ENCODE measurements around the gene DHRS13.

Gene DHRS13

DNA sequence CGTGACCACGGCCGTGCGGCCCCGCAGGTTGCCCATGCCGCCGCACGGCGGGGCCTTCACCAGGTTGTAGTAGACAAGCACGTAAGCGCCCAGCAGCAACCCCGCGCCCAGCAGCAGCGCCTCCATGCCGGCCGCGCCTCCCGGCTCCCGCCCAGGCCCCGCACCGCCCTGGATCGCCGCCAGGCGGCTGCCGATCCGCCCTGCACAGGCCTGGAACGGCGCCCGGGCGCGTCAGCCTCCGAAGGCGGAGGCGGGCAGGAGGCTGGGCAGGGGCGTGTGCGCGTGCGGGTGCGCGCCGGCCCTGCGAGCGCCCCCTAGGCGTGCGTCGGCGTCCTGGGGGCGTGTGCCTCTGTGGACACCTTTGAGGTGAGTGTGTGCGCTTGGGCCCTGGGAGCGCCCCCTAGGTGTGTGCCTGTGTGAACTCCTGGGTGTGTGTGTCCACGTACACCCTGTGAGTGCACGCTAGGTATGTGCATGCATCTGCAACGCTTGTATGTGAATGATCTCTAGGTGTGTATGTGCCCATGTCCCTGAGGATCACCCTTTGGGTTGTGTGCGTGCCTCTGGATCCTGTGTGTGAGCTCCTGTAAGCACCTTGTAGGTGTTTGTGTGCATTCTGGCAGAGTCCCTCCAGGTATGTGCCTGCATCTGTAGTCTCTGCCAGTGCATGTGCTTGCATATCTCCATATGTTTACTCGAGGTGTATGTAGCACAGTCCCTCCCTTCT lies at the start of gene DHRS13:
TSS of gene DHRS13 (minus strand) at position 261 of the 727 bp plus-strand sequence. CDS start at position 126, 135 bp downstream.
- peak; percentile 65 for DNase-seq

DNA sequence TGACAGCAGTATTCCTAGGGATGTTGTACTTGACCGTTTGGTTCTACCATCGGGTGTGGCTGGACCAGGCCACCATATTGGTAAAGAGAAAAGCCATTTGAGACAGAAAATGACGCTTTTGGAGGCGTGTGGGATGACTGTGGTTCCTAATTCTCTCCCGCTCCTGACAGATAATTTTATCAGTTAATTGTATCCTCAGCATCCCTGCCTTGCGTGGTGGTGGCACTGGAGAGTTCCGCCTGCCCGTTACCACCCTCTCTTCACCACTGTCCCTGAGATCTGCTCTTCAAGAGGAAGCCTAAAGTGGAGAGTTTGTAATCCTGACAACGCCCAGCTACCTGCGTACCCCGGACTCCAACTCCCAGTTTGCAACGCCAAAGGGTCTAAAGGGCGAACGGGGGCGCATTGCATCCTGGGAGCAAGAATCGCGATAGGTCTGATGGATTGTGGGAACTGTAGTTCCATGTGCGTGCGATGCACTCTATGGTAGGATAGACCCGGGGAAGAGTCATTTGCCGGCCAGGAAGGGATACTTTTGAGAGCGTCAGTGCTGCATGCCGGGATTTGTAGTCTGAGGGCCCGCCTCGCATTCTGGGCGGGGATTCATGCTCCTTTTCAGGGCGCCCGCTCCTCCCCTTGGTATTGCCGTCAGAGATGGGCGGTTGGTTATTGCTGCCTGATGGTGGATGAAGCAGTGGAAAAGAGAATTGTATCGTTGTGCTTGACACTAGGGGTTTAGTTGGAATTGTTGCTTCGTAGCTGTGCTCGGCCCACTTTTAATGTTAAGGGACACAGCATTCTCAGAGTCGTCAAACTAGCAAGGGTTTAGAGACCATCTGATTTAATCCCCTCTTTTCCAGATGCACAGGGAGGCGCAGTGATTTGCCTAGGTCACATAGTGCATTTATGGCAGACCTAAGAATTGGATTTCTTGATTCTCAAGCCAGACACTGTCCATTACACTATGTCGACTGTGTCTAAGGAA lies 49.4 kb upstream of the DHRS13 start:
- DNase-seq = peak; percentile 91

DNA sequence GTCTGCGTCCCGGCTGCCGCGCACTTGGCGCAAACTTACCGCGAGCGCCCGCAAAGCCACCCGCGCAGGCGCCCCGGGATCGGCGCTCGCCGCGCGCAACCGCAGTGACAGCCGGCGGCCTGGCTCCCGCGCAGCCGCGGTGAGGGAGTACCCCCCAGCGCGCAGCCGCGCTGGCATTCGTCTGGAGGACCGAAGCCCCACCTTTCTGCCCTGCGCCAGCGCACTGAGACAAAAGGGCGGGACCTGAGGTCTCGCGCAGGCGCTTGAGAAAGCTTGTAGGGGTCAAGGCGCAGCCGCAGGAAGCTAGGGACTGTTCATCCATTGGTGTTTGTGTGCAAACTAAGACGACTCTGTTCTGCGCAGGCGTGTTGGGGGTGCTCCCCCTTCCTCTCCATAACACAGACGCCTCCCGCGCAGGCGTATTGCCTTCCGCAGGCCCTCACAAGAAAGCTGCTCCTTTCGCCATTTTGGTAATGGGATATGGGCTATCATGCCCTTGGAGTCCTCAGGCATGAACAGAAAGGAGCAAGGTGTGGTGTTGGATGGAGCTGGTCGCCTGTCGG lies 48.6 kb upstream of the DHRS13 start, which contains the start of gene PHF12:
TSS of gene PHF12 (minus strand) at position 91 of the 563 bp plus-strand sequence. CDS start 558 bp downstream, outside the sequence.
- peak; percentile 96 for DNase-seq

DNA sequence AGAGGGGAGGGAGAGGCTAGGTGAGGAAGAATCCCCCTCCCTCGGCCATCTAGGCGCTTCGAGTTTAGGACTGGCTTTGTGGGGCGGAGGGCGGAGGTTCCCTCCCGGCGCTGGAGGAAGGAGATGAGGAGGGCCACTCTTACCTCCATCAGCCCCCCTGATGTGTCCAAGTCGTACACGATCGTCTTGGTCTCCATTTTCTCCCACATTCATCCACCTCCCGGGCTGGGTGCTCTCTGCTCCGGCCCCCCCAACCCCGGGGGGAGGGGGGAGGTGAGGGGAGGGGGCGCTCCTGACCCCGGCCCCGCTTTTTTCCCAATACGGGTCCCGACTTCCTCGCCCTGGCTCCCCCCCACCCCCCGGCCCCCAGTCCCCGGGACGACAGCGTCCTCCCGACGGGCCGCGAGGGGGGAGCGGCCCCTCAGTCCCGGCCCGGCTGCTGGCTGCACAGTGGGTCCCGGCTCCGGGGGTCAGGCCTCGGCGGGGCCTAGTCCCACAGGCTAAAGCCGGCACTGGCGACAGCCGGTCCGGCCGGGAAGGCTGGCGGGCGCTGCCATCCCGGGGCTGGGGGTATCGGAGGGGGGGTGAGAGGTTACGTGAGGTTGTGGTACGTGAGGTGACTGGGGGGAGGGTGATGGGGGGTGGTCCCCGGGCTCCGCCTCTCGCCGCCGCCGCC lies 48.0 kb upstream of the DHRS13 start:
- DNase-seq = no peak

DNA sequence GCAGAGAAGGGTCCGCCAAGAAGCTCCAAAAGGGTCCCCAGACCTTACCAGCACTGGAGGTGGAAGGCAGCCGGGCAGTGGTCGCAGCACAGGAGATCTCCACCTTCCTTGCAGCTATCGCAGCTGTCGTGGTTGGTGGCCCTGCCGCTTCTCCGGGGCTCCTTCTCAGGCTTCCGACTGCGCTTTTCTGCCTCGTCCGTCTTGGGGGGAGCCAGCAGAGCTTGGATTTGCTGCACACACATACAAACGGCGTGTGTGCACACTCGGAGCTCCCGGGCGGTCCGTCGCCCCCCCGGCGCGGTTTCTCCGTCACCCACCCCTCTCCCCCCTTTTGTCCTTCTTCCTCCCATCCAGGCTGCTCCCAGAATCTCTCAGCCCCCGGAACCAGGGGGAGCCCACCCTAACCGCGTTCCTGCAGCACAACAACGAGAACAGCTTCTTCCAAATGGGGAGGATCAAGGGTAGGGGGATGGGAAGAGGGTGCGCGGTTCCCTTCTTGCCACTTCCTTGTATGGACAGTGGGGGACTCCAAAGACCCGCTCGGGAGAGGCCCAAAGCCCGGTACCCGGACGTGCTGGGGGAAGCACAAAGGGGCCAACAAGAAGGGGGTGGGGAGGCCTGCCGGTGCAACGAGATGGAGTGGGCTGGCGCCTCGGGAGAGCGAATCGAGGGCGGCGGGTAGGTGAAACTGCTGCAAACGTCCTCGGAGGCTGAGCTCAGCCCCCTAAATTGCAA lies 47.3 kb upstream of the DHRS13 start:
- DNase-seq = no peak

- DNase-seq = no peak
Observed at GRCh38 chr17:28949185-28950016, 46.5 kb upstream of the DHRS13 start.

- no peak for DNase-seq
Observed at GRCh38 chr17:28948873-28949184, 46.0 kb upstream of the DHRS13 start.

DNA sequence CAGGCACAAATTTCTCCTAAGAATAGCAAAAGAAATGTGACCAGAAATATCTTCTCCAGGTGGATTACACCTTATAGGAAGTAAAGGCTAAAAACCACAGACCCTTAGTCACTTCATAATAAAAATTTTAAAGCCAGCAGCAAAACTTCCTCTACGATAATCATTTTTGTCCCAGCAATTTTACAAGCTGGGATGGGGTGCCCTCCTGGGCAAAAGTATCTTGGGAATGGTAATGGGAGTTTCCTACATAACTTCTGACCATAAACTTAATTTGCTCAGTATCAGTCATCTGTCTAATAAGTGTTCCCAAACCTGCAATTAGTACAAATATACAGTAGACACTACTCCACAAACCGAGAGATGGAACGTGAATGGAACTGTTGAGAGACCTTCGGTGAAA lies 45.5 kb upstream of the DHRS13 start:
- no peak for DNase-seq

GRCh38 chr17:28947639-28948038 lies 44.8 kb upstream of the DHRS13 start:
- no peak for DNase-seq

DNA sequence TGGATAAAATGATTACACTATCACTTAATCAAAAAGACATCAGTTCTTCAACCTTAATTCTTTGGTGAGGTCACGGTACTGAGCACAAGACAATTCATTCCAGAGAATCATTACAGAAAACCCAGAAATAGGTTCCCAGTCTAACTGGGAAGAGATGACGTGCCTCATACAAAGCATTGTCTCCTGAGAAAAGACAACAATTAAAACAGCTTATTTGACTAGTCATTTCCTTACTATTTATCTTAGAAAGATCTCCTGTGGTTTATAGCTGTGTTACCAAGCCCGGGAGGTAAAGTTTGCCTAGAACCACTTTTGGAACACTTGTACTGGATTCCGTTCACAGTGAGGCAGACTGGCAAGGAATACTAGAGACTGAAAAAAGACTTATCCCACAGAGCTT lies 43.4 kb upstream of the DHRS13 start:
- no peak for DNase-seq

GRCh38 chr17:28944862-28945741 lies 42.2 kb upstream of the DHRS13 start:
- no peak for DNase-seq

DNA sequence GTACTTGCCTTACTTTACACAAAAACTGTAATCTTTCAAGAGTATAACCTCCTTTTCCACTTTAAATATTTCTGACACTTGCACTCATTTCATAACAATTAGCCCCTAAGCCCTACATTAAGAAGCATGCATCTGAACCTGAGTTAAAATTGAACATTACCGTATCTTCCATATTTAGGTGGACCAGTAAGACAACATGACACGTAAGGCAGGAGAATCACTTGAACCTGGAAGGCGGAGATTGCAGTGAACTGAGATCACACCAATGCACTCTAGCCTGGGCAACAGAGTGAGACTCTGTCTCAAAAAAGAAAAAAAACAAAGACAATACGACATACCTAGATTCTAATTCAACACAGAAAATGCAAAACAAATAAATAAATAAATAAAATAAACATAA lies 41.5 kb upstream of the DHRS13 start:
- no peak for DNase-seq

GRCh38 chr17:28942925-28943324 lies 40.0 kb upstream of the DHRS13 start:
- no peak for DNase-seq

GRCh38 chr17:28941251-28941650 lies 38.4 kb upstream of the DHRS13 start:
- DNase-seq = no peak

- no peak for DNase-seq
Observed at GRCh38 chr17:28940675-28941074, 37.8 kb upstream of the DHRS13 start.

DNA sequence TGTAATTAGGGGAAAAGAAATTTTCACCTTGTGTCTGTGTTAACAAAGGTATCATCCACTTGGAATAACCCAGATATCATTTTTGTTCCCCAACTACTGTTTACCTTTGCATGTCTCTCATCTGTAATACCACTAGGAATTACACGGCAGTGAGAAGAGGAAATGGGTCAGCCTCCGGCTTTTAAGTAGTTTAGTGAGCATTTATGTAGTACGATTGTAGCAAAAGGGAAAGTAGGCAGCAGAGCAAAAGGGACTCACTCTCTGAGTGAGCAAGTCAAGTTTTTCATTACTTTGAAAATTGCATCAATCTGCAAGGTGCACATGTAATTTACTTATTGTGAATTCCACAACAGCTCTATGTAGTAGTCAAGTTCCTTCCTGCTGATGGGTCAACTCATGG lies 37.3 kb upstream of the DHRS13 start:
- DNase-seq = no peak

- no peak for DNase-seq
Observed at GRCh38 chr17:28938552-28938951, 35.7 kb upstream of the DHRS13 start.

- DNase-seq = no peak
Observed at GRCh38 chr17:28937044-28937729, 34.3 kb upstream of the DHRS13 start.

- DNase-seq = no peak
Observed at GRCh38 chr17:28935744-28936460, 33.0 kb upstream of the DHRS13 start.

Data from NCI-H2081 treated with DMSO at 0.1 percent for 48 hours (cell line).